ENCODE results near the gene DMXL2.

Gene DMXL2

DNA sequence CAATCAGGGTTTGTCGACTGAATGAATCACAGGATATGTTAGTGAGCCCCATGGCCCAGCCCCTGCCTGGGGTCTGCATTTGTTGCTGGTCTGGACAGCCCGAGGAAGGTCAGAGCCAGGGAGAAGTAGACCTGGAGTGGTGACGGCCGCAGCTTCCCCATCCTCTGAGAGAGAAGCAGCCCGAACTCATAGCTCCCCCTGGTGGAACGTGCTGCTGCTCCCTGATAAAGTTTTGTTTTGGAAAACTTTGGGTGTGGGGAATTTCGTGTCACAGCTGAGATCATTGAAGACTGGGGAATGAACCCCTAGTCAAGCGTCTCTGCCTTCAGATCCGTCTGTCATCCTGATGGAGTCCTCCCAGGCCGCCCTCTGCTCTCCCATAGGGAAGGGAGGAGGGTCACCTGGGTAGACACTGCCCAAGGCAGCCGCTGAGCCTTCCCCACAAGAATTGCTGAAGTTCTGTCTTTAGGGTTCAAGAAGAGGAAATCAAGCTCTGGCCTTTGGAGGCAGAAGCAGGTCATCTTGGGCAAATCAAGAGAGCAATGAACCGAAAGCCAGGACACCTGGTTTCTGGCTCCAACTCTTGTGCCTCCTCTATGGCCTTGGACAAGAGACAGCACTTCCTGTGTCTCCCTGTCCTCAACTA, 220.6 kb downstream of the DMXL2 start:
- DNase-seq: no peak

DNA sequence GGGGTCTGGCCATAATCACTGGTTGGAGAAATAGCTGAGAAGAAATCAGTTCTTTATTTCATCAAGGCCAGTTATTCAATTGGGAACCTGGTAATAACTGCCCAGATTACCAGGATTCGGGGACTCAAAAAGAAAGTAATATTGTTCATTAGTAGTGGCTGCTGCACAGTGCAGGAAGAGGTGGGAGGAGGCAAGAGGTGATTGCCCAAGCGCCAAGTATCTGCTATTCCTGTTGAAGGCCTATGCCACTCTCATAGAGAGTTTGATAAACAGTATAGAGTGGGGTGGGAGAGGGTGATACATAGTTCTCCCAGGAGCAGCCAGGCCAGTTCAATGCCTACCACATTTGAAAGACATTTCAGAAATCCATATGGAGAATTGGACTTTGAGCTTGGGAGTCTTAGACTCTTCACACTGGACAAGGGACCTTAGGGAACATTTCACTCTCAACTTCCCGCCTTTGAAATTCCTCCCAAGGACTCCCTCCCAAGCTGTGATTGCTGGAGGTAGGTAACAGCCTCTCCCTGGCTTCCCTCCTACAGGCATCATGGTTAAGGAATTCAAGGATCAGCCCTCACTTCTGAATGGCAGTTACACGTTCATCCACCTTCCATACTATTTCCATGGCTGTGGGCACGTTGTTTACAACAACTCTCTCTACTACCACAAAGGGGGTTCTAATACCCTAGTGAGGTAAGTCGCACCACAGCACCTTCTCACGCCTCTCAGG, 221.4 kb downstream of the DMXL2 start:
- DNase-seq: no peak

DNA sequence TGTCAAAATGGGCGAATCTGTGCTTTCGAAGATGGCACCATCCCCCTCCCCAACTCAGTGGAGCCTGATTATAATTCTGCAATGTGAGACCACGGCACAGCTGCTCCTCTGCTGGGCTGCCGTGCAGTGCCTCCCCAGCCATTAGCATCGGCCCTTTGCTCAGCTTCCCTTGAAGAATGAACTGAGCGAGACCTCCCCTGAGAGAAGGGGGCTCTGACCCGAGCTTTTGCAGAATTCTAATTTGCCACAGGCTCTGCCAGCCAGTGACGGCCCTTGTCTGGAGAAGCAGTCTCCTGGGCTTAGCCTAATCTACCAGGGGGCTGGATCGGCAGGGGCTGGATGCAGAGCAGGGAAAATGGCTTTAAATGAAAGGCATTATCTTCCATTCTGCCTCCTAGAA, 223.9 kb downstream of the DMXL2 start:
- DNase-seq: no peak
